Body of pancreas (tissue), 4 donors: ENCODE measurements around the gene SRSF7.

Experiments used
- POLR2A ChIP-seq, 3 donors: fragments of 450-650 bp; IDR thresholded peaks; one replicate each; pipeline ENCODE4 v1.6.1; 2016; ENCODE audit warnings: antibody characterized with exemption in 3 of 3, mild to moderate bottlenecking in 2 of 3
- TF ChIP-seq, protein P1 (sequence below), 7 experiments: fragments of 450-650 bp in 4 of 7; fragments of 200-600 bp in 3 of 7; sonication (generic) in 3 of 7; IDR thresholded peaks; one replicate each; pipeline ENCODE4 v1.5.1; 2016 to 2019; ENCODE audit warnings: antibody characterized with exemption in 7 of 7

GRCh38 chr2:38791744-38792143 lies 40.6 kb upstream of the SRSF7 start:
- TF ChIP-seq, protein P1, sequence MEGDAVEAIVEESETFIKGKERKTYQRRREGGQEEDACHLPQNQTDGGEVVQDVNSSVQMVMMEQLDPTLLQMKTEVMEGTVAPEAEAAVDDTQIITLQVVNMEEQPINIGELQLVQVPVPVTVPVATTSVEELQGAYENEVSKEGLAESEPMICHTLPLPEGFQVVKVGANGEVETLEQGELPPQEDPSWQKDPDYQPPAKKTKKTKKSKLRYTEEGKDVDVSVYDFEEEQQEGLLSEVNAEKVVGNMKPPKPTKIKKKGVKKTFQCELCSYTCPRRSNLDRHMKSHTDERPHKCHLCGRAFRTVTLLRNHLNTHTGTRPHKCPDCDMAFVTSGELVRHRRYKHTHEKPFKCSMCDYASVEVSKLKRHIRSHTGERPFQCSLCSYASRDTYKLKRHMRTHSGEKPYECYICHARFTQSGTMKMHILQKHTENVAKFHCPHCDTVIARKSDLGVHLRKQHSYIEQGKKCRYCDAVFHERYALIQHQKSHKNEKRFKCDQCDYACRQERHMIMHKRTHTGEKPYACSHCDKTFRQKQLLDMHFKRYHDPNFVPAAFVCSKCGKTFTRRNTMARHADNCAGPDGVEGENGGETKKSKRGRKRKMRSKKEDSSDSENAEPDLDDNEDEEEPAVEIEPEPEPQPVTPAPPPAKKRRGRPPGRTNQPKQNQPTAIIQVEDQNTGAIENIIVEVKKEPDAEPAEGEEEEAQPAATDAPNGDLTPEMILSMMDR (IDR thresholded peaks at IDR 0.05) = no peak
- no peak for TF ChIP-seq POLR2A (IDR thresholded peaks at IDR 0.05)
